ENCODE data around the gene MAPRE2. TPM values are rescaled to one million over a fixed set of nuclear protein-coding genes. Genes with fewer than 3 reads are reported as not detected.

Gene MAPRE2
- total RNA-seq, 1 experiment from 2014 or later, result 9.1 TPM

GRCh38 chr18:35080058-35080457 lies 38.8 kb downstream of the MAPRE2 start:
- POLR2A ChIA-PET (ENCODE audit: unreplicated experiment), result no interaction called here
- CTCF ChIA-PET, result no interaction called here
- Histone ChIP-seq H3K4me2 (no peak overlapping the region), H3F3A (ENCODE audit: insufficient read depth, low read depth) (no peaks in the 10 kb centered on the region), H3K9me2 (ENCODE audit: insufficient read depth) (no peaks in the 10 kb centered on the region), H4K20me1 (ENCODE audit: insufficient read depth) (no peaks in the 10 kb centered on the region), H3K4me1 (replicated peaks; ENCODE audit: insufficient read depth) (no peaks in the 10 kb centered on the region), H3K27me3 (ENCODE audit: insufficient read depth, low read depth) (no peaks in the 10 kb centered on the region), H3K9me3 (ENCODE audit: insufficient read depth, low read depth) (no peaks in the 10 kb centered on the region), H3K79me2 (ENCODE audit: low read depth) (no peaks in the 10 kb centered on the region), H2AFZ (no peak overlapping the region), H3K36me3 (ENCODE audit: low read depth) (no peaks in the 10 kb centered on the region), H3K4me3 (no peak overlapping the region), H3K27ac (no peak overlapping the region)
- DNase-seq, result no peak
- intact Hi-C loops (cut with micrococcal nuclease; ENCODE audit: unreplicated experiment), result no loop called here
- TF ChIP-seq, protein P1, sequence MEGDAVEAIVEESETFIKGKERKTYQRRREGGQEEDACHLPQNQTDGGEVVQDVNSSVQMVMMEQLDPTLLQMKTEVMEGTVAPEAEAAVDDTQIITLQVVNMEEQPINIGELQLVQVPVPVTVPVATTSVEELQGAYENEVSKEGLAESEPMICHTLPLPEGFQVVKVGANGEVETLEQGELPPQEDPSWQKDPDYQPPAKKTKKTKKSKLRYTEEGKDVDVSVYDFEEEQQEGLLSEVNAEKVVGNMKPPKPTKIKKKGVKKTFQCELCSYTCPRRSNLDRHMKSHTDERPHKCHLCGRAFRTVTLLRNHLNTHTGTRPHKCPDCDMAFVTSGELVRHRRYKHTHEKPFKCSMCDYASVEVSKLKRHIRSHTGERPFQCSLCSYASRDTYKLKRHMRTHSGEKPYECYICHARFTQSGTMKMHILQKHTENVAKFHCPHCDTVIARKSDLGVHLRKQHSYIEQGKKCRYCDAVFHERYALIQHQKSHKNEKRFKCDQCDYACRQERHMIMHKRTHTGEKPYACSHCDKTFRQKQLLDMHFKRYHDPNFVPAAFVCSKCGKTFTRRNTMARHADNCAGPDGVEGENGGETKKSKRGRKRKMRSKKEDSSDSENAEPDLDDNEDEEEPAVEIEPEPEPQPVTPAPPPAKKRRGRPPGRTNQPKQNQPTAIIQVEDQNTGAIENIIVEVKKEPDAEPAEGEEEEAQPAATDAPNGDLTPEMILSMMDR (conservative IDR thresholded peaks at IDR 0.05), result no peak
- TF ChIP-seq EZH2 (IDR thresholded peaks at IDR 0.05; ENCODE audit: low read depth), result no peak
- BruUV-seq (replicated peaks), result no TSS peak

GRCh38 chr18:35083174-35083712 lies 42.0 kb downstream of the MAPRE2 start:
- POLR2A ChIA-PET (ENCODE audit: unreplicated experiment), result no interaction called here

DNA sequence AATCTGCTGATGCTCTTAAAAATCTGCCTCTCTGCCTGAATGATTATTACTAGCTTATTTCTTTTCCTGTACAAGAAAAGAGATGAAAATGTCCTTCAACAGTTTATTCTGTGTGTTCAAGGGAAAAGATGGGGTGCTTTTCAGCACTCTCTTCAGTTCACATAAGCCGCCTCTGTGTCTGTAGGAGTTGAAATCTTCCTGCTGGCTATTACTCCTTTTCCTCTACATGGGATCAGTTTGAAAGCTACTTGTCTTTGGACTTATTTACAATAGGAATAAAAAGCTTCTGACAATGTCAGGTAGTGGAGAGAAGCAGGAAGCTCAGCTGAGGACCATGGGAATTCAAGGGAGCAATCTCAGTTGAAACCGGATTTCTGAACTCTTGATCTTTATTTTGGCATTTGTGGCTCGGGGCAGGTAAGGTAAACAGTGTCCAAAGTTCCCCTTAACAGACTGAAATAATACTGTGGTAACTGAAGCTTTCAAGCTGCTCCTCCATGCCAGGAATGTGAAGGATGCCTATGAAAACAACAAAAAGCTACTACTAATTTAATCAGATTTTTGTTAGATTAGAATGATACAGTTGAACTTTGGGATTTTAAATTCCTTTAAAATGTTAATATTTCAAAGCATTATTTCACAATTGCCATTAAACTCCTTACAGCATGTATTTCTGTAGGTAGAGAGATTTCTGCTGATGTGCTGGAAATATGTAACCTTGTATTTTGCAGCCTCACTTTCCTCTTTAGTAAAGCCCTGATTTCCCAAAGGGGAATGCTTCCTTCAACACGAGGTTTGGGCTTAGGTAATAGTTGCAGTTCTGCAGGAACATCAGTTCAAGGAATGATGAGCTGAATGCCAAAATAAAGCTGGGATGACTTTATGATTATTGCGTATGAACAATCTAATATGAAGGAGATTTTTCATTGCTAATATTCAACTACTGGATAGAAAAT lies 43.6 kb downstream of the MAPRE2 start:
- BruUV-seq (replicated peaks), result no TSS peak
- no peak overlapping the region for H3K27ac ChIP-seq
- ChIA-PET POLR2A (ENCODE audit: unreplicated experiment) (no interaction called here), CTCF (interaction anchor here (0.6 kb wide), 1 partner anchor 145 kb away, joined by 4 read pairs; no protein-coding TSS in a partner anchor)
- H3K79me2 ChIP-seq (ENCODE audit: low read depth), result no peaks in the 10 kb centered on the region
- H3K36me3 ChIP-seq (ENCODE audit: low read depth), result no peaks in the 10 kb centered on the region
- no peaks in the 10 kb centered on the region for H3F3A ChIP-seq (ENCODE audit: insufficient read depth, low read depth)
- H2AFZ ChIP-seq, result no peak overlapping the region
- no peak for TF ChIP-seq EZH2 (IDR thresholded peaks at IDR 0.05; ENCODE audit: low read depth)
- TF ChIP-seq, protein P1 (conservative IDR thresholded peaks at IDR 0.05), result no peak
- no peaks in the 10 kb centered on the region for H3K27me3 ChIP-seq (ENCODE audit: insufficient read depth, low read depth)
- intact Hi-C loops (cut with micrococcal nuclease; ENCODE audit: unreplicated experiment), result no loop called here
- H3K4me3 ChIP-seq, result no peak overlapping the region
- DNase-seq, result no peak
- no peak overlapping the region for H3K4me2 ChIP-seq
- no peaks in the 10 kb centered on the region for H3K9me2 ChIP-seq (ENCODE audit: insufficient read depth)
- H3K9me3 ChIP-seq (ENCODE audit: insufficient read depth, low read depth), result no peaks in the 10 kb centered on the region
- H3K4me1 ChIP-seq (replicated peaks; ENCODE audit: insufficient read depth), result no peaks in the 10 kb centered on the region
- H4K20me1 ChIP-seq (ENCODE audit: insufficient read depth), result no peaks in the 10 kb centered on the region

More at GRCh38 chr18:35083174-35083712, 42.0 kb downstream of the MAPRE2 start:
- Histone ChIP-seq H3K9me2 (ENCODE audit: insufficient read depth) (no peaks in the 10 kb centered on the region), H3K4me3 (no peak overlapping the region), H3K9me3 (ENCODE audit: insufficient read depth, low read depth) (no peaks in the 10 kb centered on the region), H3K27ac (no peak overlapping the region), H3F3A (ENCODE audit: insufficient read depth, low read depth) (no peaks in the 10 kb centered on the region), H3K4me2 (no peak overlapping the region), H4K20me1 (ENCODE audit: insufficient read depth) (no peaks in the 10 kb centered on the region), H2AFZ (no peak overlapping the region), H3K4me1 (replicated peaks; ENCODE audit: insufficient read depth) (no peaks in the 10 kb centered on the region), H3K27me3 (ENCODE audit: insufficient read depth, low read depth) (no peaks in the 10 kb centered on the region), H3K79me2 (ENCODE audit: low read depth) (no peaks in the 10 kb centered on the region), H3K36me3 (ENCODE audit: low read depth) (no peaks in the 10 kb centered on the region)
- CTCF ChIA-PET, result no interaction called here
- intact Hi-C loops (cut with micrococcal nuclease; ENCODE audit: unreplicated experiment), result no loop called here
- DNase-seq, result no peak
- TF ChIP-seq, protein P1 (conservative IDR thresholded peaks at IDR 0.05), result no peak
- TF ChIP-seq EZH2 (IDR thresholded peaks at IDR 0.05; ENCODE audit: low read depth), result no peak
- no TSS peak for BruUV-seq (replicated peaks)

Data from PC-9 (cell line).